Stimulated activated CD4-positive, alpha-beta T cell treated with anti-CD3 and anti-CD28 coated beads, Interleukin-12 subunit alpha, Interleukin-12 subunit beta, amount 100 ng/mL, for 24 hours (primary cell): ENCODE results near the gene ATG7.

Experiments used
- DNase-seq, 2 experiments: peaks; one replicate each; pipeline ENCODE4 v3.0.0-alpha.2; 2020; ENCODE audit warnings: low read depth in 2 of 2

The ATG7 gene

GRCh38 chr3:11362600-11362999, 90.4 kb downstream of the ATG7 start:
- no peak for DNase-seq

- DNase-seq = no peak
Measured at GRCh38 chr3:11363715-11364114, 91.5 kb downstream of the ATG7 start.

- DNase-seq = no peak
Measured at GRCh38 chr3:11364181-11364580, 92.0 kb downstream of the ATG7 start.

- no peak for DNase-seq
Measured at GRCh38 chr3:11367143-11367693, 95.0 kb downstream of the ATG7 start.

- DNase-seq = no peak
Measured at GRCh38 chr3:11370191-11370590, 98.0 kb downstream of the ATG7 start.

GRCh38 chr3:11370966-11371365, 98.8 kb downstream of the ATG7 start:
- no peak for DNase-seq

- no peak for DNase-seq
Measured at GRCh38 chr3:11371747-11372146, 99.5 kb downstream of the ATG7 start.

- DNase-seq = no peak
Measured at GRCh38 chr3:11373235-11373634, 101.0 kb downstream of the ATG7 start.

- DNase-seq = no peak
Measured at GRCh38 chr3:11373654-11374053, 101.5 kb downstream of the ATG7 start.

- DNase-seq = no peak
Measured at GRCh38 chr3:11375333-11376088, 103.3 kb downstream of the ATG7 start.

- DNase-seq = no peak
Measured at GRCh38 chr3:11377719-11378118, 105.5 kb downstream of the ATG7 start.

GRCh38 chr3:11379238-11379823, 107.1 kb downstream of the ATG7 start:
- DNase-seq = no peak

- DNase-seq = no peak
Measured at GRCh38 chr3:11379824-11380701, 107.9 kb downstream of the ATG7 start.

- DNase-seq = no peak
Measured at GRCh38 chr3:11381141-11381540, 108.9 kb downstream of the ATG7 start.

- no peak for DNase-seq
Measured at GRCh38 chr3:11381563-11381962, 109.4 kb downstream of the ATG7 start.

GRCh38 chr3:11382146-11382745, 110.0 kb downstream of the ATG7 start:
- DNase-seq = no peak

GRCh38 chr3:11384074-11384473, 111.9 kb downstream of the ATG7 start:
- no peak for DNase-seq

GRCh38 chr3:11385326-11385725, 113.1 kb downstream of the ATG7 start:
- no peak for DNase-seq

GRCh38 chr3:11385891-11386290, 113.7 kb downstream of the ATG7 start:
- no peak for DNase-seq

- DNase-seq = no peak
Measured at GRCh38 chr3:11386465-11387113, 114.4 kb downstream of the ATG7 start.
